ENCODE data around the gene GPR37L1. TPM values are rescaled to one million over a fixed set of nuclear protein-coding genes. Genes with fewer than 3 reads are reported as not detected.
"Not testable (repeated sequence)": the region's sequence is repeated elsewhere in the genome, so short reads cannot be mapped to it uniquely, and the experiment has no call there.

The GPR37L1 gene
- total RNA-seq, 1 donor from 2014 or later: 0.05 TPM

- Histone ChIP-seq H3K27ac (replicated peaks) (no peak overlapping the region), H3K36me3 (no peaks in the 10 kb centered on the region), H3K9me3 (replicated peaks) (no peaks in the 10 kb centered on the region), H3K4me3 (no peak overlapping the region), H3K27me3 (ENCODE audit: low read depth) (no peaks in the 10 kb centered on the region), H3K4me1 (peaks cover 38% of the 10 kb centered on the region)
- no peak for TF ChIP-seq CTCF (IDR thresholded peaks at IDR 0.05; ENCODE audit: borderline replicate concordance)
- intact Hi-C loops (cut with micrococcal nuclease): no loop called here
- no peak for DNase-seq
Observed at GRCh38 chr1:202105571-202106339, 17.0 kb upstream of the GPR37L1 start.

- no peak overlapping the region for H3K4me3 ChIP-seq
- peak overlapping the region; percentile 94 for H3K27ac ChIP-seq (replicated peaks)
- H3K9me3 ChIP-seq (replicated peaks): no peaks in the 10 kb centered on the region
- no peak for DNase-seq
- H3K27me3 ChIP-seq (ENCODE audit: low read depth): no peaks in the 10 kb centered on the region
- intact Hi-C loops (cut with micrococcal nuclease): no loop called here
- peaks cover 38% of the 10 kb centered on the region for H3K4me1 ChIP-seq
- H3K36me3 ChIP-seq: no peaks in the 10 kb centered on the region
- TF ChIP-seq CTCF (IDR thresholded peaks at IDR 0.05; ENCODE audit: borderline replicate concordance): no peak
Observed at GRCh38 chr1:202106340-202107254, 16.1 kb upstream of the GPR37L1 start.

- no peaks in the 10 kb centered on the region for H3K27me3 ChIP-seq (ENCODE audit: low read depth)
- DNase-seq: peak; percentile 78
- H3K36me3 ChIP-seq: no peaks in the 10 kb centered on the region
- peaks cover 41% of the 10 kb centered on the region for H3K4me1 ChIP-seq
- H3K27ac ChIP-seq (replicated peaks): peak overlapping the region; percentile 94
- no peak for TF ChIP-seq CTCF (IDR thresholded peaks at IDR 0.05; ENCODE audit: borderline replicate concordance)
- intact Hi-C loops (cut with micrococcal nuclease): no loop called here
- H3K4me3 ChIP-seq: no peak overlapping the region
- H3K9me3 ChIP-seq (replicated peaks): no peaks in the 10 kb centered on the region
Observed at GRCh38 chr1:202107321-202107761, 15.4 kb upstream of the GPR37L1 start.

GRCh38 chr1:202107801-202108731, 14.7 kb upstream of the GPR37L1 start:
- no peaks in the 10 kb centered on the region for H3K9me3 ChIP-seq (replicated peaks)
- H3K4me3 ChIP-seq: no peak overlapping the region
- H3K27ac ChIP-seq (replicated peaks): peak overlapping the region; percentile 94
- H3K4me1 ChIP-seq: peaks cover 49% of the 10 kb centered on the region
- no peak for TF ChIP-seq CTCF (IDR thresholded peaks at IDR 0.05; ENCODE audit: borderline replicate concordance)
- DNase-seq: peak; percentile 61
- no peaks in the 10 kb centered on the region for H3K36me3 ChIP-seq
- no peaks in the 10 kb centered on the region for H3K27me3 ChIP-seq (ENCODE audit: low read depth)
- intact Hi-C loops (cut with micrococcal nuclease): no loop called here

- Histone ChIP-seq H3K27me3 (ENCODE audit: low read depth) (no peaks in the 10 kb centered on the region), H3K4me1 (peaks cover 58% of the 10 kb centered on the region), H3K9me3 (replicated peaks) (no peaks in the 10 kb centered on the region), H3K4me3 (no peak overlapping the region), H3K36me3 (no peaks in the 10 kb centered on the region), H3K27ac (replicated peaks) (peak overlapping the region; percentile 82)
- DNase-seq: no peak
- intact Hi-C loops (cut with micrococcal nuclease): no loop called here
- TF ChIP-seq CTCF (IDR thresholded peaks at IDR 0.05; ENCODE audit: borderline replicate concordance): no peak
Observed at GRCh38 chr1:202110977-202111376, 11.7 kb upstream of the GPR37L1 start.

GRCh38 chr1:202111589-202111988, 11.1 kb upstream of the GPR37L1 start:
- H3K36me3 ChIP-seq; DNase-seq; H3K4me3 ChIP-seq; H3K9me3 ChIP-seq (replicated peaks); intact Hi-C loops (cut with micrococcal nuclease); H3K27me3 ChIP-seq (ENCODE audit: low read depth): not testable (repeated sequence)
- peaks cover 54% of the 10 kb centered on the region for H3K4me1 ChIP-seq
- H3K27ac ChIP-seq (replicated peaks): peak overlapping the region; percentile 82

All from left ventricle myocardium inferior (tissue), 1 donor.